H1 (cell line): ENCODE data around the gene AAK1. TPM values are rescaled to one million over a fixed set of nuclear protein-coding genes. Genes with fewer than 3 reads are reported as not detected.

Experiments used
- CBX5 ChIP-seq: fragments of 300-800, 300-1000 bp; sonication (generic); IDR thresholded peaks from 2 replicates; pipeline ENCODE4 v1.7.1; 2016; ENCODE audit warnings: antibody characterized with exemption, low read length, low read depth
- CBX8 ChIP-seq: fragments of 300-800, 300-1000 bp; sonication (generic); IDR thresholded peaks from 2 replicates; pipeline ENCODE4 v1.7.1; 2016; ENCODE audit warnings: low read depth, low read length, borderline replicate concordance
- CHD1 ChIP-seq: IDR thresholded peaks from 2 replicates; pipeline ENCODE4 v1.6.1; 2012; ENCODE audit warnings: low read depth, low read length, improper control_type of control experiment
- CHD2 ChIP-seq: IDR thresholded peaks from 2 replicates; pipeline ENCODE4 v1.6.1; 2012; ENCODE audit warnings: low read length, improper control_type of control experiment
- CTBP2 ChIP-seq: IDR thresholded peaks from 2 replicates; pipeline ENCODE4 v1.7.0; 2011; ENCODE audit warnings: borderline replicate concordance, mild to moderate bottlenecking, moderate library complexity, mixed read lengths, low read length; ENCODE audit not compliant: insufficient read depth, insufficient read length
- EGR1 ChIP-seq: IDR thresholded peaks from 2 replicates; pipeline ENCODE4 v1.6.1; 2011; ENCODE audit warnings: low read depth, low read length, borderline replicate concordance
- FOSL1 ChIP-seq: IDR thresholded peaks from 2 replicates; pipeline ENCODE4 v1.6.1; 2011; ENCODE audit warnings: mild to moderate bottlenecking, low read depth, low read length, moderate library complexity; ENCODE audit not compliant: insufficient read depth
- HDAC6 ChIP-seq: IDR thresholded peaks from one replicate; pipeline ENCODE4 v1.7.1; 2012; ENCODE audit warnings: low read depth, mild to moderate bottlenecking, inconsistent platforms, low read length, moderate library complexity
- JUND ChIP-seq: IDR thresholded peaks from 2 replicates; pipeline ENCODE4 v1.6.1; 2011; ENCODE audit warnings: mild to moderate bottlenecking, improper control_type of control experiment, low read length
- KDM4A ChIP-seq: IDR thresholded peaks from one replicate; pipeline ENCODE4 v1.7.1; 2012; ENCODE audit warnings: low read depth, mild to moderate bottlenecking, moderate library complexity, low read length, inconsistent platforms; ENCODE audit not compliant: severe bottlenecking
- KDM5A ChIP-seq: fragments of 200-600 bp; IDR thresholded peaks from 2 replicates; pipeline ENCODE4 v1.7.1; 2012; ENCODE audit warnings: mild to moderate bottlenecking, low read length, inconsistent platforms, mixed read lengths
- POLR2A ChIP-seq, 2 experiments: IDR thresholded peaks; 1 replicate in 1 of 2; 2 replicates in 1 of 2; pipeline ENCODE4 v1.6.1; 2011; ENCODE audit warnings: low read depth in 2 of 2, low read length in 2 of 2, mild to moderate bottlenecking in 2 of 2; ENCODE audit errors: control extremely low read depth in 1 of 2
- POU5F1 ChIP-seq: IDR thresholded peaks from 2 replicates; pipeline ENCODE4 v1.6.1; 2011; ENCODE audit warnings: low read depth, mild to moderate bottlenecking, low read length, moderate library complexity
- RBBP5 ChIP-seq: IDR thresholded peaks from 2 replicates; pipeline ENCODE4 v1.7.1; 2012; ENCODE audit warnings: low read depth, mild to moderate bottlenecking, inconsistent platforms, low read length, moderate library complexity, borderline replicate concordance
- RNF2 ChIP-seq: fragments of 200-900, 300-1000 bp; sonication (generic); IDR thresholded peaks from 2 replicates; pipeline ENCODE4 v1.7.1; 2016; ENCODE audit warnings: borderline replicate concordance, low read depth, mild to moderate bottlenecking, antibody characterized with exemption, low read length; ENCODE audit not compliant: poor library complexity, severe bottlenecking; ENCODE audit errors: missing control alignments
- SIRT6 ChIP-seq: IDR thresholded peaks from one replicate; pipeline ENCODE4 v1.7.1; 2012; ENCODE audit warnings: low read length, inconsistent platforms
- SUZ12 ChIP-seq: fragments of 200-600 bp; sonication (generic); IDR thresholded peaks from 2 replicates; pipeline ENCODE4 v1.6.1; 2012; ENCODE audit warnings: mild to moderate bottlenecking, inconsistent platforms, low read length, moderate library complexity, mixed read lengths
- TAF1 ChIP-seq: IDR thresholded peaks from 2 replicates; pipeline ENCODE4 v1.6.1; 2011; ENCODE audit warnings: mild to moderate bottlenecking, low read depth, low read length
- TBP ChIP-seq: IDR thresholded peaks from 2 replicates; pipeline ENCODE4 v1.6.1; 2011; ENCODE audit warnings: low read depth, low read length, improper control_type of control experiment
- TCF12 ChIP-seq: IDR thresholded peaks from 2 replicates; pipeline ENCODE4 v1.6.1; 2011; ENCODE audit warnings: low read depth, mild to moderate bottlenecking, low read length
- TEAD4 ChIP-seq: IDR thresholded peaks from 2 replicates; pipeline ENCODE4 v1.6.1; 2012; ENCODE audit warnings: low read depth, low read length, inconsistent platforms, mixed read lengths
- YY1 ChIP-seq: IDR thresholded peaks from 2 replicates; pipeline ENCODE4 v1.6.1; 2011; ENCODE audit warnings: low read depth, mild to moderate bottlenecking, low read length
- ZNF274 ChIP-seq: IDR thresholded peaks from 2 replicates; pipeline ENCODE4 v1.7.0; 2012; ENCODE audit warnings: low read length, borderline replicate concordance; ENCODE audit errors: extremely low read depth
- polyA plus RNA-seq, 7 experiments: library from polyadenylated mRNA; depleted of rRNA in 3 of 7; stranded (reverse) in 5 of 7; unstranded in 2 of 7; fragments of >200 nt in 5 of 7; fragments of 200-250 nt in 2 of 7; gene quantifications; 1 replicate in 5 of 7; 2 replicates in 1 of 7; 4 replicates in 1 of 7; pipeline versions ENCODE4 v1.2.1 to v1.2.3, GENCODE V29; 2011 to 2013; ENCODE audit warnings: missing spikeins in 2 of 7, mixed read lengths in 2 of 7
- total RNA-seq: library from RNA; stranded (reverse); fragmentation: NEBNext Ultra II Directional; extraction: Animal tissue kit (Norgen Biotek cat#: 25700); gene quantifications from 2 replicates; pipeline ENCODE4 v1.2.1, GENCODE V29; 2021
- TF ChIP-seq, protein P1 (sequence below): IDR thresholded peaks from 2 replicates; pipeline ENCODE4 v1.6.1; 2012; ENCODE audit warnings: low read length, inconsistent platforms

The AAK1 gene
- total and polyA plus RNA-seq, 2 of the 8 experiments (the other 6 are each of a cell fraction or from before 2014, with no cell fraction given) = 10.0 to 40.5 TPM

DNA sequence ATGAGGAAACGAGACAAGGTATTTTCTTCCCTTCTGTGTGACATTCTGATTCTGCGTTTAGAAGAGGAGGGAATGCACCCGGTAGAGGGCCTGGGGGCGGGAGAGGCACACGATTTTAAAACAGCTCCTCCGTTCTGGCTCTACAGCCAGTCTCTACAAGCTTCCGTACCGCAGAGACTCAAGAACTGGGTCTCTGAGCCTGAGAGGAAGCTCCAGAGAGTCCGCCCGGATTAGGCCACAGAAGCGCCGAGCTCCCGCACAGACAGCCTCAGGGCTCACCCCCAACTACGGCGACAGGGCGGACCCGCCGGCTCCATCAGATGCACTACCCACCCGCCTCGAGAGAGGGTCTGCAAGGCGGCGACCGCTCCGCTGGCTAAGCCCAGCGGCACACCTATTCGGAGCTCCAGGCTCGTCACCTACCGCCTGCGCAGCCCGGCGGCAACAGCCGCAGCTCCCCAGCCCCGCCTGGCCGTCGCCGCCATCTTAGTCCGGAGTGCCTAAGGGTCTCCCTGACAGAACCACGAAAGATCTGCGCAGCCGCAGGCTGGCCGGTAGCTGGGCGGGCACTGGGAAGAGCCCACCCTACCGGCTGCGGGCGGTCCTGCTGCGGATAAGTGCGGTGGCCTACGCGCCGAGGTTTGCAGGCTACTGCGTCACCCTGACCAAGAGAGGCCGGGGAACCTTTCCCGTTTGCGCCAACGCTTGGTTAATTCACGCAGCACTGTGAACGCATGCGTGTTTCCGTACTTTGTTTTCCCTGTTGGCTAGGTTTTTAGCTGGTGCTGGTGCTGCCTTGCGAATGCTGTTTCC lies 206.4 kb downstream of the AAK1 start, which contains the start of gene NFU1 (continued):
- TF ChIP-seq CBX5 = no peak
- TF ChIP-seq KDM5A = no peak; the same call in 1 of the 2 replicates
- TF ChIP-seq RBBP5 = peak; percentile 98
- no peak for TF ChIP-seq ZNF274
- peak; percentile 63 for TF ChIP-seq KDM4A
- no peak for TF ChIP-seq SIRT6
- peak in 1 of 2 experiments; percentile 93; a peak in 2 of 3 replicates for TF ChIP-seq POLR2A (IDR thresholded peaks at IDR 0.05; ENCODE audit: control extremely low read depth in 1 of 2, low read depth in 2 of 2, low read length in 2 of 2)
- no peak for TF ChIP-seq POU5F1
- TF ChIP-seq TAF1 = peak; percentile 96
- TF ChIP-seq TCF12 = no peak
- TF ChIP-seq FOSL1 = no peak
- TF ChIP-seq, protein P1, sequence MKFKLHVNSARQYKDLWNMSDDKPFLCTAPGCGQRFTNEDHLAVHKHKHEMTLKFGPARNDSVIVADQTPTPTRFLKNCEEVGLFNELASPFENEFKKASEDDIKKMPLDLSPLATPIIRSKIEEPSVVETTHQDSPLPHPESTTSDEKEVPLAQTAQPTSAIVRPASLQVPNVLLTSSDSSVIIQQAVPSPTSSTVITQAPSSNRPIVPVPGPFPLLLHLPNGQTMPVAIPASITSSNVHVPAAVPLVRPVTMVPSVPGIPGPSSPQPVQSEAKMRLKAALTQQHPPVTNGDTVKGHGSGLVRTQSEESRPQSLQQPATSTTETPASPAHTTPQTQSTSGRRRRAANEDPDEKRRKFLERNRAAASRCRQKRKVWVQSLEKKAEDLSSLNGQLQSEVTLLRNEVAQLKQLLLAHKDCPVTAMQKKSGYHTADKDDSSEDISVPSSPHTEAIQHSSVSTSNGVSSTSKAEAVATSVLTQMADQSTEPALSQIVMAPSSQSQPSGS = 0 out of 2 replicates have a peak, but pooled peaks have one; percentile 9
- TF ChIP-seq TBP = peak; percentile 73
- no peak for TF ChIP-seq RNF2
- TF ChIP-seq CTBP2 = no peak
- TF ChIP-seq TEAD4 = 0 out of 2 replicates have a peak, but pooled peaks have one; percentile 6
- TF ChIP-seq HDAC6 = no peak
- TF ChIP-seq CHD2 = no peak
- TF ChIP-seq YY1 = peak; percentile 98
- no peak for TF ChIP-seq JUND
- TF ChIP-seq SUZ12 = no peak
- TF ChIP-seq CHD1 = no peak
- no peak for TF ChIP-seq EGR1
- TF ChIP-seq CBX8 = no peak
